OCI-LY1 (cell line): ENCODE measurements around the gene LAMA4.

Source experiments
- H2AFZ ChIP-seq: fragments of 200-600 bp; sonication (generic), shearing (Covaris generic); 2 replicates; pipeline ENCODE4 v1.6.0; 2014; ENCODE audit warnings: antibody characterized with exemption, mild to moderate bottlenecking, low read length
- H3F3A ChIP-seq: fragments of 200-600 bp; sonication (generic), shearing (Covaris generic); 2 replicates; pipeline ENCODE4 v1.6.0; 2014; ENCODE audit warnings: mild to moderate bottlenecking, antibody characterized with exemption, low read length, moderate library complexity; ENCODE audit not compliant: insufficient read depth
- H3K27ac ChIP-seq: fragments of 200-600 bp; sonication (generic); 2 replicates; pipeline ENCODE4 v1.5.1; 2014; ENCODE audit warnings: low read length, mixed run types, mild to moderate bottlenecking, low read depth; ENCODE audit not compliant: poor library complexity, severe bottlenecking
- H3K27me3 ChIP-seq: fragments of 200-600 bp; sonication (generic); 2 replicates; pipeline ENCODE4 v1.6.0; 2014; ENCODE audit warnings: antibody characterized with exemption, mild to moderate bottlenecking, low read length, moderate library complexity; ENCODE audit not compliant: insufficient read depth
- H3K36me3 ChIP-seq: fragments of 200-600 bp; sonication (generic); 2 replicates; pipeline ENCODE4 v1.6.1; 2014; ENCODE audit warnings: mild to moderate bottlenecking, antibody characterized with exemption, low read length, moderate library complexity, mixed read lengths; ENCODE audit not compliant: insufficient read depth
- H3K4me1 ChIP-seq: fragments of 200-600 bp; sonication (generic); 2 replicates; pipeline ENCODE4 v1.5.1; 2014; ENCODE audit warnings: mild to moderate bottlenecking, low read length, moderate library complexity; ENCODE audit not compliant: insufficient read depth, severe bottlenecking
- H3K4me2 ChIP-seq: fragments of 200-600 bp; sonication (generic), shearing (Covaris generic); 2 replicates; pipeline ENCODE4 v1.6.1; 2014; ENCODE audit warnings: low read length
- H3K4me3 ChIP-seq: fragments of 200-600 bp; sonication (generic); 2 replicates; pipeline ENCODE4 v1.5.1; 2014; ENCODE audit warnings: low read length, low read depth, mild to moderate bottlenecking, mixed read lengths; ENCODE audit not compliant: poor library complexity, severe bottlenecking
- H3K79me2 ChIP-seq: fragments of 200-600 bp; shearing (Covaris generic); 2 replicates; pipeline ENCODE4 v1.6.1; 2016; ENCODE audit warnings: mixed run types, low read length, mixed read lengths; ENCODE audit not compliant: insufficient read depth
- H3K9ac ChIP-seq: fragments of 200-600 bp; sonication (generic), shearing (Covaris generic); 2 replicates; pipeline ENCODE4 v1.6.1; 2014; ENCODE audit warnings: mild to moderate bottlenecking, low read length, mixed read lengths
- H3K9me2 ChIP-seq: fragments of 200-600 bp; sonication (generic), shearing (Covaris generic); 2 replicates; pipeline ENCODE4 v1.6.1; 2014; ENCODE audit warnings: low read depth, mild to moderate bottlenecking, low read length, mixed read lengths
- H3K9me3 ChIP-seq: fragments of 200-600 bp; shearing (Covaris generic); 2 replicates; pipeline ENCODE4 v1.6.1; 2014; ENCODE audit warnings: low read length, mixed read lengths
- H4K20me1 ChIP-seq: fragments of 200-600 bp; sonication (generic), shearing (Covaris generic); 2 replicates; pipeline ENCODE4 v1.6.0; 2016; ENCODE audit warnings: mild to moderate bottlenecking, low read length; ENCODE audit not compliant: insufficient read depth
- CTCF ChIP-seq: fragments of 200-600 bp; sonication (generic), shearing (Covaris generic); IDR thresholded peaks from 2 replicates; pipeline ENCODE4 v1.5.1; 2017; ENCODE audit warnings: mild to moderate bottlenecking, antibody characterized with exemption, low read length, moderate library complexity, mixed read lengths
- EZH2 ChIP-seq: fragments of 200-600 bp; sonication (generic), shearing (Covaris generic); IDR thresholded peaks from 2 replicates; pipeline ENCODE4 v1.8.0; 2017; ENCODE audit warnings: borderline replicate concordance, mixed run types, mild to moderate bottlenecking, antibody characterized with exemption, low read length, moderate library complexity, mixed read lengths

LAMA4 gene

GRCh38 chr6:112223070-112223861, 31.1 kb downstream of the LAMA4 start:
- TF ChIP-seq EZH2: no peak
- no peak for TF ChIP-seq CTCF
- Histone ChIP-seq H3K4me1 (no peaks in the 10 kb centered on the region), H3K9ac (no peak overlapping the region), H3K4me2 (no peak overlapping the region), H4K20me1 (no peaks in the 10 kb centered on the region), H3K79me2 (no peaks in the 10 kb centered on the region), H3K27ac (no peak overlapping the region), H3K4me3 (no peak overlapping the region), H3K9me3 (no peaks in the 10 kb centered on the region), H3K27me3 (no peaks in the 10 kb centered on the region), H3K36me3 (no peaks in the 10 kb centered on the region), H2AFZ (no peak overlapping the region), H3F3A (no peaks in the 10 kb centered on the region), H3K9me2 (no peaks in the 10 kb centered on the region)

GRCh38 chr6:112221981-112222852, 32.1 kb downstream of the LAMA4 start:
- H3K4me2 ChIP-seq: no peak overlapping the region
- no peaks in the 10 kb centered on the region for H3F3A ChIP-seq
- no peaks in the 10 kb centered on the region for H4K20me1 ChIP-seq
- H3K4me1 ChIP-seq: no peaks in the 10 kb centered on the region
- no peaks in the 10 kb centered on the region for H3K9me3 ChIP-seq
- no peak for TF ChIP-seq EZH2
- no peak for TF ChIP-seq CTCF
- H3K4me3 ChIP-seq: no peak overlapping the region
- H3K9me2 ChIP-seq: no peaks in the 10 kb centered on the region
- no peaks in the 10 kb centered on the region for H3K79me2 ChIP-seq
- no peaks in the 10 kb centered on the region for H3K36me3 ChIP-seq
- H3K27me3 ChIP-seq: no peaks in the 10 kb centered on the region
- H2AFZ ChIP-seq: no peak overlapping the region
- H3K9ac ChIP-seq: no peak overlapping the region
- H3K27ac ChIP-seq: no peak overlapping the region

- Histone ChIP-seq H3K27me3 (no peaks in the 10 kb centered on the region), H3K4me3 (no peak overlapping the region), H3K9me2 (no peaks in the 10 kb centered on the region), H3K36me3 (no peaks in the 10 kb centered on the region), H2AFZ (no peak overlapping the region), H4K20me1 (no peaks in the 10 kb centered on the region), H3K4me2 (no peak overlapping the region), H3K79me2 (no peaks in the 10 kb centered on the region), H3K9me3 (no peaks in the 10 kb centered on the region), H3K9ac (no peak overlapping the region), H3K27ac (no peak overlapping the region), H3K4me1 (no peaks in the 10 kb centered on the region), H3F3A (no peaks in the 10 kb centered on the region)
- TF ChIP-seq CTCF: no peak
- TF ChIP-seq EZH2: no peak
Observed at GRCh38 chr6:112221561-112221960, 32.8 kb downstream of the LAMA4 start.
